GM12878 (cell line): ENCODE results near the gene AMIGO2. TPM values are rescaled to one million over a fixed set of nuclear protein-coding genes. Genes with fewer than 3 reads are reported as not detected.

Experiments
- ATAC-seq: fragments of 200-7000 bp; cut with Tn5 transposase; 3 replicates; pipeline ENCODE4 v1.9.1; 2020; ENCODE audit warnings: mild to moderate bottlenecking, moderate library complexity
- BruUV-seq: library from RNA; stranded (reverse); fragments of 400-500 nt; replicated peaks from 2 replicates; lab custom pipeline; 2021; lab: Mats Ljungman, UMichigan
- CTCF ChIA-PET: fragments of 300-600 bp; sonication (Branson Sonifier 250); formaldehyde crosslinking; extraction: SDS; loops from one replicate; lab custom pipeline; 2021; ENCODE audit warnings: inconsistent platforms; lab: Yijun Ruan, JAX
- POLR2A ChIA-PET: fragments of 350-600 bp; formaldehyde crosslinking; extraction: SDS; loops from one replicate; lab custom pipeline; 2021; ENCODE audit warnings: inconsistent platforms; lab: Charles Lee
- RAD21 ChIA-PET: fragments of 300-600 bp; sonication (Branson Sonifier 250); formaldehyde crosslinking; loops from one replicate; lab custom pipeline; 2023; ENCODE audit warnings: antibody characterized with exemption; ENCODE audit not compliant: unreplicated experiment; lab: Charles Lee
- SMC1A ChIA-PET: fragments of 300-600 bp; sonication (Branson Sonifier 250); formaldehyde crosslinking; loops from one replicate; lab custom pipeline; 2023; ENCODE audit not compliant: unreplicated experiment, uncharacterized antibody; lab: Charles Lee
- DNase-seq: peaks from one replicate; pipeline ENCODE4 v3.0.0-alpha.2; 2011; ENCODE audit warnings: low read depth, low spot score
- FAIRE-seq: peaks from 3 replicates; lab custom pipeline; 2011; peaks lifted over from hg19 to GRCh38; lab: Jason Lieb, UNC
- H2AFZ ChIP-seq: 2 replicates; pipeline ENCODE4 v1.6.0; 2011; ENCODE audit warnings: low read depth, low read length, control low read depth; ENCODE audit not compliant: control insufficient read depth
- H3K27ac ChIP-seq: 2 replicates; pipeline ENCODE4 v1.5.1; 2011; ENCODE audit warnings: control low read depth; ENCODE audit not compliant: control insufficient read depth, insufficient read depth
- H3K27me3 ChIP-seq, 2 experiments: replicated peaks in 1 of 2; 2 replicates each; pipeline versions ENCODE4 v1.6.0 to v1.6.1; 2011; ENCODE audit warnings: low read length in 1 of 2; ENCODE audit not compliant: control insufficient read depth in 2 of 2, insufficient read depth in 2 of 2
- H3K36me3 ChIP-seq, 2 experiments: 2 replicates each; pipeline ENCODE4 v1.5.1; 2011; ENCODE audit warnings: low read length in 1 of 2; ENCODE audit not compliant: control insufficient read depth in 2 of 2, insufficient read depth in 2 of 2
- H3K4me1 ChIP-seq: 2 replicates; pipeline ENCODE4 v1.6.1; 2011; ENCODE audit warnings: mild to moderate bottlenecking, low read length, moderate library complexity, mixed read lengths; ENCODE audit not compliant: control insufficient read depth, insufficient read depth
- H3K4me2 ChIP-seq: 2 replicates; pipeline ENCODE4 v1.6.0; 2011; ENCODE audit warnings: control low read depth; ENCODE audit not compliant: control insufficient read depth, insufficient read depth
- H3K4me3 ChIP-seq: fragments of 200-600 bp; sonication (generic); 2 replicates; pipeline ENCODE4 v1.5.1; 2016
- H3K79me2 ChIP-seq: 2 replicates; pipeline ENCODE4 v1.6.0; 2011; ENCODE audit warnings: low read length; ENCODE audit not compliant: control insufficient read depth, insufficient read depth
- H3K9ac ChIP-seq: 2 replicates; pipeline ENCODE4 v1.8.0; 2011; ENCODE audit warnings: low read length, control low read depth, mixed read lengths; ENCODE audit not compliant: control insufficient read depth, insufficient read depth
- H3K9me3 ChIP-seq: replicated peaks from 3 replicates; pipeline ENCODE4 v1.5.1; 2011; ENCODE audit warnings: mild to moderate bottlenecking, low read length; ENCODE audit not compliant: control insufficient read depth, insufficient read depth
- H4K20me1 ChIP-seq: 2 replicates; pipeline ENCODE4 v1.6.0; 2011; ENCODE audit not compliant: control insufficient read depth, insufficient read depth
- ATF3 ChIP-seq: IDR thresholded peaks from 2 replicates; pipeline ENCODE4 v1.6.1; 2011; ENCODE audit warnings: low read depth, mild to moderate bottlenecking, low read length, moderate library complexity, borderline replicate concordance; ENCODE audit errors: extremely low read depth
- ATF7 ChIP-seq: fragments of 450-650 bp; IDR thresholded peaks from 2 replicates; pipeline ENCODE4 v1.6.1; 2016; ENCODE audit warnings: low read depth, mild to moderate bottlenecking
- ETV6 ChIP-seq, 2 experiments: fragments of 450-650 bp in 1 of 2; IDR thresholded peaks in 1 of 2; conservative IDR thresholded peaks in 1 of 2; 2 replicates each; pipeline ENCODE4 v1.6.1; 2014; ENCODE audit warnings: antibody characterized with exemption in 1 of 2, borderline replicate concordance in 1 of 2, low read depth in 1 of 2, mild to moderate bottlenecking in 1 of 2, moderate library complexity in 1 of 2
- LARP7 ChIP-seq: fragments of 450-650 bp; IDR thresholded peaks from 2 replicates; pipeline ENCODE4 v1.6.1; 2017; ENCODE audit warnings: mild to moderate bottlenecking
- NRF1 ChIP-seq: conservative IDR thresholded peaks from 2 replicates; pipeline ENCODE4 v1.6.1; 2011; ENCODE audit warnings: mild to moderate bottlenecking, low read depth, low read length, improper control_type of control experiment
- ZSCAN29 ChIP-seq: fragments of 450-650 bp; IDR thresholded peaks from 2 replicates; pipeline ENCODE4 v1.6.1; 2017; ENCODE audit warnings: mild to moderate bottlenecking, moderate library complexity
- WGBS: methylation state at CpG from one replicate; pipeline ENCODE4 v1.1.6; 2016; ENCODE audit warnings: low lambda C conversion rate; ENCODE audit not compliant: insufficient replicate concordance, insufficient coverage; ENCODE audit errors: missing lambda C conversion rate; 5-methylcytosine and 5-hydroxymethylcytosine counted together
- in situ Hi-C: fragments of 300-500 bp; cut with MboI; formaldehyde crosslinking; loops from 9 replicates; pipeline ENCODE4 v1.14.3; 2018; ENCODE audit warnings: mixed read lengths
- intact Hi-C: fragments of 100-400 bp; cut with micrococcal nuclease; formaldehyde crosslinking; loops from one replicate; pipeline ENCODE4 v1.14.2; 2022; ENCODE audit not compliant: unreplicated experiment
- polyA plus RNA-seq, 11 experiments: library from polyadenylated mRNA; depleted of rRNA in 4 of 11; unstranded in 6 of 11; stranded (reverse) in 5 of 11; fragments of >200 nt; fragmentation: Nextera tagmentation in 4 of 11; fragmentation: Illumina TruSeq in 1 of 11; extraction: Ambion mirVana in 4 of 11; extraction: Trizol in 1 of 11; gene quantifications; 1 replicate in 1 of 11; 2 replicates in 10 of 11; pipeline versions ENCODE4 v1.2.1 to v1.2.3, GENCODE V29; 2011 to 2016; ENCODE audit warnings: inconsistent platforms in 2 of 11, missing spikeins in 2 of 11, low read depth in 1 of 11
- total RNA-seq, 4 experiments: library from RNA; depleted of rRNA in 3 of 4; stranded (reverse); fragments of >200 nt in 3 of 4; fragmentation: Illumina TruSeq in 1 of 4; extraction: Trizol in 1 of 4; gene quantifications; 2 replicates each; pipeline versions ENCODE4 v1.2.1 to v1.2.3, GENCODE V29; 2013 to 2021

The AMIGO2 gene
- total and polyA plus RNA-seq, 10 of the 15 experiments (the other 5 are each of a cell fraction or from before 2014, with no cell fraction given) = 0.03 to 0.15 (median 0.11) TPM; not detected in 7

- Histone ChIP-seq H3K4me2 (no peak overlapping the region), H3K79me2 (no peaks in the 10 kb centered on the region), H2AFZ (no peak overlapping the region), H3K27ac (no peak overlapping the region), H4K20me1 (no peaks in the 10 kb centered on the region), H3K4me3 (no peak overlapping the region), H3K27me3 (no peaks in the 10 kb centered on the region; a peak in 1 of 4 replicates), H3K4me1 (no peaks in the 10 kb centered on the region), H3K9ac (no peak overlapping the region), H3K9me3 (no peaks in the 10 kb centered on the region), H3K36me3 (no peaks in the 10 kb centered on the region)
- ChIA-PET CTCF (no interaction called here), RAD21 (interaction anchor here (3.0 kb wide), 1 partner anchor 35 kb away, joined by 9 read pairs; no protein-coding TSS in a partner anchor), SMC1A (interaction anchor here (0.7 kb wide), 1 partner anchor 30 kb away, joined by 3 read pairs; no protein-coding TSS in a partner anchor), POLR2A (no interaction called here)
- FAIRE-seq = no peak
- WGBS = 96% methylated on average over 1 of the region's 1 CpG
- peak; percentile 86 for ATAC-seq
- intact Hi-C loops (no loop called here), in situ Hi-C loops (no loop called here)
- no peak for DNase-seq
- BruUV-seq = no TSS peak
- no peak for TF ChIP-seq LARP7
- TF ChIP-seq ATF3 = no peak
- no peak for TF ChIP-seq NRF1
- no peak for TF ChIP-seq ATF7
- no peak for TF ChIP-seq ETV6 (conservative IDR thresholded peaks at IDR 0.05 in 1 of 2, IDR thresholded peaks at IDR 0.05 in 1 of 2; ENCODE audit: borderline replicate concordance in 1 of 2, low read depth in 1 of 2)
- TF ChIP-seq ZSCAN29 = no peak
These were observed 12.6 kb downstream of the AMIGO2 start for GRCh38 chr12:47067176-47067575.
